ENCODE measurements around the gene EPHX1. TPM values are rescaled to one million over a fixed set of nuclear protein-coding genes. Genes with fewer than 3 reads are reported as not detected.
"Not testable (repeated sequence)": the region's sequence is repeated elsewhere in the genome, so short reads cannot be mapped to it uniquely, and the experiment has no call there.

The EPHX1 gene
- total RNA-seq, 1 donor from 2014 or later, result 76.0 TPM

- intact Hi-C loops (cut with DNase I), result no loop called here
- DNase-seq (ENCODE audit: missing footprints) (no peak), ATAC-seq (no peak)
Measured at GRCh38 chr1:225828706-225829345, 18.9 kb downstream of the EPHX1 start.

GRCh38 chr1:225830841-225831240 lies 20.9 kb downstream of the EPHX1 start:
- DNase-seq (ENCODE audit: missing footprints) (no peak), ATAC-seq (no peak)
- intact Hi-C loops (cut with DNase I), result no loop called here

GRCh38 chr1:225834417-225835329 lies 24.7 kb downstream of the EPHX1 start:
- peak; percentile 92 for ATAC-seq
- intact Hi-C loops (cut with DNase I), result loop anchor here (1.0 kb wide), 1 partner anchor 17 kb away; no protein-coding TSS in a partner anchor

GRCh38 chr1:225835856-225836255 lies 25.9 kb downstream of the EPHX1 start:
- intact Hi-C loops (cut with DNase I), result no loop called here
- no peak for ATAC-seq
- DNase-seq (ENCODE audit: missing footprints), result peak; percentile 87

More at GRCh38 chr1:225834417-225835329, 24.7 kb downstream of the EPHX1 start:
- no peak for DNase-seq (ENCODE audit: missing footprints)

- DNase-seq (ENCODE audit: missing footprints); ATAC-seq; intact Hi-C loops (cut with DNase I): not testable (repeated sequence)
Measured at GRCh38 chr1:225836296-225836695, 26.4 kb downstream of the EPHX1 start.

- ATAC-seq, result no peak
- DNase-seq (ENCODE audit: missing footprints), result no peak
- intact Hi-C loops (cut with DNase I), result no loop called here
Measured at GRCh38 chr1:225838793-225839192, 28.9 kb downstream of the EPHX1 start.

- no peak for DNase-seq (ENCODE audit: missing footprints)
- ATAC-seq, result no peak
- intact Hi-C loops (cut with DNase I), result no loop called here
Measured at GRCh38 chr1:225840223-225840610, 30.3 kb downstream of the EPHX1 start.

- DNase-seq (ENCODE audit: missing footprints), result no peak
- ATAC-seq, result no peak
- intact Hi-C loops (cut with DNase I), result no loop called here
Measured at GRCh38 chr1:225840713-225841112, 30.8 kb downstream of the EPHX1 start.

GRCh38 chr1:225842074-225842473 lies 32.1 kb downstream of the EPHX1 start:
- intact Hi-C loops (cut with DNase I), result no loop called here
- DNase-seq (ENCODE audit: missing footprints) (no peak), ATAC-seq (no peak)

GRCh38 chr1:225842788-225843425 lies 33.0 kb downstream of the EPHX1 start:
- intact Hi-C loops (cut with DNase I), result no loop called here
- ATAC-seq, result no peak
- no peak for DNase-seq (ENCODE audit: missing footprints)

GRCh38 chr1:225843426-225843795 lies 33.5 kb downstream of the EPHX1 start:
- ATAC-seq, result no peak
- intact Hi-C loops (cut with DNase I), result no loop called here

GRCh38 chr1:225844236-225845061 lies 34.5 kb downstream of the EPHX1 start:
- ATAC-seq (no peak), DNase-seq (ENCODE audit: missing footprints) (no peak)
- intact Hi-C loops (cut with DNase I), result loop anchor here (2.0 to 5.0 kb wide), 3 partner anchors 68 to 370 kb away; partner anchors contain the start of gene SRP9

More at GRCh38 chr1:225843426-225843795, 33.5 kb downstream of the EPHX1 start:
- no peak for DNase-seq (ENCODE audit: missing footprints)

GRCh38 chr1:225845097-225845496 lies 35.2 kb downstream of the EPHX1 start:
- DNase-seq (ENCODE audit: missing footprints), result no peak
- ATAC-seq, result no peak
- intact Hi-C loops (cut with DNase I), result loop anchor here (2.0 to 5.0 kb wide), 3 partner anchors 67 to 370 kb away; partner anchors contain the start of gene SRP9

GRCh38 chr1:225845571-225846259 lies 35.8 kb downstream of the EPHX1 start:
- DNase-seq (ENCODE audit: missing footprints), result peak; percentile 86
- peak; percentile 83 for ATAC-seq
- intact Hi-C loops (cut with DNase I), result loop anchor here (2.0 to 5.0 kb wide), 4 partner anchors 35 to 371 kb away; partner anchors contain the start of genes EPHX1 and SRP9

GRCh38 chr1:225846331-225847310 lies 36.7 kb downstream of the EPHX1 start:
- intact Hi-C loops (cut with DNase I), result loop anchor here (2.0 to 5.0 kb wide), 2 partner anchors 36 to 66 kb away; partner anchors contain the start of gene EPHX1
- no peak for ATAC-seq
- no peak for DNase-seq (ENCODE audit: missing footprints)

GRCh38 chr1:225847610-225848009 lies 37.7 kb downstream of the EPHX1 start:
- no peak for ATAC-seq
- no peak for DNase-seq (ENCODE audit: missing footprints)
- intact Hi-C loops (cut with DNase I), result loop anchor here (2.0 to 5.0 kb wide), 2 partner anchors 37 to 65 kb away; partner anchors contain the start of gene EPHX1
